Measurements from ENCODE around the gene RREB1. TPM values are rescaled to one million over a fixed set of nuclear protein-coding genes. Genes with fewer than 3 reads are reported as not detected.
"Not testable (repeated sequence)": the region's sequence is repeated elsewhere in the genome, so short reads cannot be mapped to it uniquely, and the experiment has no call there.

RREB1 gene
- total RNA-seq, 6 donors from 2014 or later = 44.2 to 112 (median 60.5) TPM

- Histone ChIP-seq H3K4me3 (no peak overlapping the region), H3K36me3 (no peaks in the 10 kb centered on the region), H3K4me1 (peaks cover 41 to 77% (median 63%) of the 10 kb centered on the region in 4 donors), H3K27me3 (no peaks in the 10 kb centered on the region), H3K27ac (peak overlapping the region; percentile 54 to 77 (median 61)), H3K9me3 (no peaks in the 10 kb centered on the region)
- 34 to 37% methylated on average over 7 of the region's 7 CpGs for WGBS, 2 donors
- DNase-seq (no peak), ATAC-seq (ENCODE audit: low FRiP score in 2 of 2) (peak in 1 of 2 donors; percentile 9)
- TF ChIP-seq POLR2A (IDR thresholded peaks at IDR 0.05) (no peak), CTCF (IDR thresholded peaks at IDR 0.05) (no peak), EP300 (IDR thresholded peaks at IDR 0.05) (no peak), POLR2AphosphoS5 (IDR thresholded peaks at IDR 0.05) (no peak)
Measured at GRCh38 chr6:7155871-7156579, 48.3 kb downstream of the RREB1 start.

GRCh38 chr6:7156643-7157278 lies 49.0 kb downstream of the RREB1 start:
- H3K27ac ChIP-seq = peak overlapping the region; percentile 54 to 77 (median 61)
- peak; percentile 35 to 37 for TF ChIP-seq POLR2AphosphoS5 (IDR thresholded peaks at IDR 0.05)
- TF ChIP-seq EP300 (IDR thresholded peaks at IDR 0.05) = peak in 1 of 4 donors; percentile 26
- peak in 1 of 4 donors; percentile 32 for TF ChIP-seq POLR2A (IDR thresholded peaks at IDR 0.05)
- TF ChIP-seq CTCF (IDR thresholded peaks at IDR 0.05) = no peak
- DNase-seq = peak in 1 of 2 donors; percentile 81
- 45 to 51% methylated on average over 11 of the region's 11 CpGs for WGBS, 2 donors
- ATAC-seq (ENCODE audit: low FRiP score in 2 of 2) = peak; percentile 84 to 89
- no peak overlapping the region for H3K4me3 ChIP-seq
- no peaks in the 10 kb centered on the region for H3K27me3 ChIP-seq
- H3K4me1 ChIP-seq = peaks cover 38 to 75% (median 59%) of the 10 kb centered on the region in 4 donors
- H3K9me3 ChIP-seq = no peaks in the 10 kb centered on the region
- no peaks in the 10 kb centered on the region for H3K36me3 ChIP-seq

- Histone ChIP-seq H3K4me1 (peaks cover 35 to 74% (median 56%) of the 10 kb centered on the region in 4 donors), H3K27ac (peak overlapping the region; percentile 54 to 77 (median 61))
- not testable (repeated sequence) for H3K4me3 ChIP-seq; H3K27me3 ChIP-seq; H3K9me3 ChIP-seq; H3K36me3 ChIP-seq; DNase-seq; ATAC-seq (ENCODE audit: low FRiP score in 2 of 2)
- WGBS, 2 donors = 89 to 94% methylated on average over 7 of the region's 7 CpGs
Measured at GRCh38 chr6:7157307-7157706, 49.5 kb downstream of the RREB1 start.

GRCh38 chr6:7157752-7158616 lies 50.2 kb downstream of the RREB1 start:
- no peaks in the 10 kb centered on the region for H3K9me3 ChIP-seq
- ATAC-seq (ENCODE audit: low FRiP score in 2 of 2) (peak in 1 of 2 donors; percentile 4), DNase-seq (no peak)

More at GRCh38 chr6:7157752-7158616, 50.2 kb downstream of the RREB1 start:
- WGBS, 2 donors = 75 to 76% methylated on average over 6 of the region's 6 CpGs
- TF ChIP-seq POLR2A (IDR thresholded peaks at IDR 0.05) (no peak), EP300 (IDR thresholded peaks at IDR 0.05) (no peak), POLR2AphosphoS5 (IDR thresholded peaks at IDR 0.05) (no peak), CTCF (IDR thresholded peaks at IDR 0.05) (no peak)
- H3K27ac ChIP-seq = peak overlapping the region in 2 of 4 donors; percentile 63 to 77
- no peaks in the 10 kb centered on the region for H3K27me3 ChIP-seq
- H3K4me3 ChIP-seq = no peak overlapping the region
- peaks cover 31 to 74% (median 52%) of the 10 kb centered on the region in 4 donors for H3K4me1 ChIP-seq
- no peaks in the 10 kb centered on the region for H3K36me3 ChIP-seq

All from upper lobe of left lung (tissue), 6 donors.